HFFc6 (cell line): ENCODE results near the gene GPR108. TPM values are rescaled to one million over a fixed set of nuclear protein-coding genes. Genes with fewer than 3 reads are reported as not detected.

Source experiments
- DNase-seq: peaks from one replicate; pipeline ENCODE4 v3.0.0-alpha.2; 2018
- H3K27ac Mint-ChIP-seq: 2 replicates; pipeline ENCODE4 v1.8.0; 2020; ENCODE audit warnings: mild to moderate bottlenecking, mixed read lengths
- H3K27me3 Mint-ChIP-seq: 2 replicates; pipeline ENCODE4 v1.8.0; 2021; ENCODE audit warnings: mild to moderate bottlenecking, moderate library complexity, mixed read lengths; ENCODE audit not compliant: insufficient read depth
- H3K36me3 Mint-ChIP-seq: 2 replicates; pipeline ENCODE4 v1.8.0; 2021; ENCODE audit warnings: low read depth, mixed read lengths
- H3K4me1 Mint-ChIP-seq: 2 replicates; pipeline ENCODE4 v1.8.0; 2020; ENCODE audit warnings: low read depth, mixed read lengths
- H3K4me3 Mint-ChIP-seq: 2 replicates; pipeline ENCODE4 v1.8.0; 2020; ENCODE audit warnings: mild to moderate bottlenecking, moderate library complexity, mixed read lengths
- H3K9me3 Mint-ChIP-seq: 2 replicates; pipeline ENCODE4 v1.8.0; 2020; ENCODE audit warnings: mild to moderate bottlenecking, mixed read lengths
- CTCF ChIP-seq: fragments of 200-600 bp; sonication (generic); IDR thresholded peaks from 2 replicates; pipeline ENCODE4 v1.5.0; 2021; ENCODE audit warnings: antibody characterized with exemption, mild to moderate bottlenecking
- microRNA-seq: library from miRNA; unstranded; fragments of <30 nt; microRNA quantifications from one replicate; pipeline ENCODE4, GENCODE V29; 2019
- total RNA-seq, 6 experiments: library from RNA; stranded (reverse); fragmentation: NEBNext Ultra II Directional; extraction: Animal tissue kit (Norgen Biotek cat#: 25700); gene quantifications; 2 replicates in 1 of 6; 3 replicates in 5 of 6; pipeline ENCODE4 v1.2.3, GENCODE V29; 2021

Gene GPR108
- total RNA-seq, 6 experiments from 2014 or later: 52.2 to 60.5 (median 56.4) TPM

- TF ChIP-seq CTCF: no peak
- Mint-ChIP-seq H3K36me3 (no peaks in the 10 kb centered on the region), H3K4me1 (no peaks in the 10 kb centered on the region), H3K27ac (no peak overlapping the region), H3K4me3 (no peak overlapping the region), H3K9me3 (peaks cover 13% of the 10 kb centered on the region; the same call in 1 of the 2 replicates), H3K27me3 (peaks cover 13% of the 10 kb centered on the region)
- DNase-seq: no peak
Observed at GRCh38 chr19:6685482-6685881, 51.9 kb downstream of the GPR108 start.

- no peak for DNase-seq
- H3K4me1 Mint-ChIP-seq: no peaks in the 10 kb centered on the region
- peaks cover 13% of the 10 kb centered on the region for H3K27me3 Mint-ChIP-seq
- no peaks in the 10 kb centered on the region for H3K36me3 Mint-ChIP-seq
- TF ChIP-seq CTCF: no peak
- H3K9me3 Mint-ChIP-seq: peaks cover 17% of the 10 kb centered on the region; the same call in 1 of the 2 replicates
- no peak overlapping the region for H3K27ac Mint-ChIP-seq
- no peak overlapping the region for H3K4me3 Mint-ChIP-seq
Observed at GRCh38 chr19:6683971-6684370, 53.4 kb downstream of the GPR108 start.

GRCh38 chr19:6682607-6683128 is 54.7 kb downstream of the GPR108 start:
- Mint-ChIP-seq H3K4me1 (no peaks in the 10 kb centered on the region), H3K27ac (no peak overlapping the region), H3K36me3 (no peaks in the 10 kb centered on the region; the same call in 1 of the 2 replicates)

GRCh38 chr19:6680141-6680540 is 57.2 kb downstream of the GPR108 start:
- DNase-seq: no peak
- Mint-ChIP-seq H3K27ac (no peak overlapping the region), H3K4me3 (no peak overlapping the region), H3K4me1 (peaks cover 3% of the 10 kb centered on the region), H3K27me3 (peaks cover 11% of the 10 kb centered on the region), H3K36me3 (no peaks in the 10 kb centered on the region; the same call in 1 of the 2 replicates), H3K9me3 (peaks cover 13% of the 10 kb centered on the region; the same call in 1 of the 2 replicates)
- TF ChIP-seq CTCF: no peak

More at GRCh38 chr19:6682607-6683128, 54.7 kb downstream of the GPR108 start:
- TF ChIP-seq CTCF: no peak
- peaks cover 13% of the 10 kb centered on the region for H3K27me3 Mint-ChIP-seq
- H3K9me3 Mint-ChIP-seq: peaks cover 16% of the 10 kb centered on the region; the same call in 1 of the 2 replicates
- H3K4me3 Mint-ChIP-seq: no peak overlapping the region
- DNase-seq: no peak

Small RNA genes lying within 50 kb of the gene (microRNA-seq; reads per million reads assigned to microRNA genes)
- 4.6 reads per million for gene MIR6791

Other genes starting within 250 kb of the GPR108 start
- not detected for gene TUBB4A, start 235.3 kb downstream of the GPR108 start, total RNA-seq
- 1 to 10 TPM in 4 of 6 experiments, under 1 TPM in 2; 0.57 to 3.7 (median 3.2) TPM for gene TNFSF9, start 206.6 kb downstream of the GPR108 start, total RNA-seq
- not detected for gene CD70, start 146.4 kb downstream of the GPR108 start, total RNA-seq
- not detected for gene TNFSF14, start 67.4 kb downstream of the GPR108 start, total RNA-seq
- 1 to 10 TPM in 4 of 6 experiments, under 1 TPM in 2; 0.82 to 1.5 (median 1.2) TPM for gene C3, start 16.9 kb downstream of the GPR108 start, total RNA-seq
- 10 to 100 TPM; 46.1 to 53.3 (median 48.8) TPM for gene TRIP10, start 2.1 kb upstream of the GPR108 start, total RNA-seq
- not detected for gene SH2D3A, start 29.9 kb upstream of the GPR108 start, total RNA-seq
- not detected for gene VAV1, start 35.1 kb upstream of the GPR108 start, total RNA-seq
- gene ADGRE1, start 150.0 kb upstream of the GPR108 start, total RNA-seq: under 1 TPM in 4 of 6 experiments, not detected in 2; 0.14 to 0.33 (median 0.23) TPM